ENCODE measurements around the gene TBC1D1.

GRCh38 chr4:38015886-38016515 is 125.1 kb downstream of the TBC1D1 start:
- TF ChIP-seq CTCF (IDR thresholded peaks at IDR 0.05) (no peak), EP300 (IDR thresholded peaks at IDR 0.05) (peak; percentile 39), POLR2AphosphoS5 (IDR thresholded peaks at IDR 0.05) (no peak)

Data from esophagus muscularis mucosa (tissue), 4 donors.